ENCODE results near the gene VTI1B. TPM values are rescaled to one million over a fixed set of nuclear protein-coding genes. Genes with fewer than 3 reads are reported as not detected.

VTI1B gene
- total and polyA plus RNA-seq, 2 of the 4 experiments (the other 2 are of a cell fraction) = 61.8 to 90.2 TPM

- BruUV-seq (replicated peaks) = no TSS peak
- ATAC-seq (ENCODE audit: low read depth) (no peak), DNase-seq (no peak)
- Histone ChIP-seq H3K4me2 (ENCODE audit: low read depth, low read length) (no peak overlapping the region), H3K79me1 (ENCODE audit: low read depth in 1 of 2, low read length in 2 of 2) (no peaks in the 10 kb centered on the region), H3K9ac (ENCODE audit: low read depth, low read length) (no peak overlapping the region), H3K36me3 (ENCODE audit: control insufficient read depth, insufficient read depth, low read length) (no peaks in the 10 kb centered on the region), H3K18ac (ENCODE audit: low read depth, low read length) (no peak overlapping the region), H3K9me3 (ENCODE audit: control insufficient read depth, insufficient read depth, low read length) (no peaks in the 10 kb centered on the region), H4K8ac (ENCODE audit: low read depth in 2 of 2, low read length in 2 of 2) (no peak overlapping the region), H3K4me3 (ENCODE audit: insufficient read depth, low read depth, low read length) (no peak overlapping the region), H2AK9ac (replicated peaks; ENCODE audit: low read depth, low read length, poor library complexity) (no peak overlapping the region), H4K91ac (ENCODE audit: insufficient read depth, low read depth, low read length) (no peak overlapping the region), H3K56ac (ENCODE audit: extremely low read depth, insufficient read depth, low read length) (no peak overlapping the region), H3K27ac (ENCODE audit: insufficient read depth, low read length) (no peak overlapping the region), H3K23ac (ENCODE audit: low read depth, low read length) (no peak overlapping the region), H2BK20ac (ENCODE audit: low read depth, low read length) (no peak overlapping the region), H2BK15ac (ENCODE audit: low read depth, low read length) (no peak overlapping the region), H4K20me1 (ENCODE audit: insufficient read depth, low read length) (no peaks in the 10 kb centered on the region), H3K4me1 (ENCODE audit: control insufficient read depth, insufficient read depth, low read length) (no peaks in the 10 kb centered on the region), H3K14ac (replicated peaks; ENCODE audit: low read depth, low read length) (no peak overlapping the region), H3K9me1 (ENCODE audit: insufficient read depth, low read length) (no peaks in the 10 kb centered on the region), H3K4ac (ENCODE audit: low read depth, low read length) (no peak overlapping the region), H4K5ac (ENCODE audit: low read depth, low read length) (no peak overlapping the region), H3K27me3 (ENCODE audit: control insufficient read depth, insufficient read depth, low read length) (peaks cover 29% of the 10 kb centered on the region), H2AFZ (replicated peaks; ENCODE audit: low read length, poor library complexity) (no peak overlapping the region), H2BK5ac (ENCODE audit: low read depth, low read length, poor library complexity, severe bottlenecking) (no peak overlapping the region), H2AK5ac (ENCODE audit: low read depth, low read length) (no peak overlapping the region), H2BK120ac (ENCODE audit: low read depth, low read length) (no peak overlapping the region)
- WGBS, 2 experiments (ENCODE audit: extremely low coverage in 2 of 2, insufficient read length in 1 of 2) = no CpG with 5 or more reads among the region's 5 CpGs
- ChIA-PET POLR2A (ENCODE audit: unreplicated experiment) (no interaction called here), CTCF (interaction anchor here (1.3 kb wide), 1 partner anchor 11 kb away, joined by 4 read pairs; no protein-coding TSS in a partner anchor)
- TF ChIP-seq RCOR1 (IDR thresholded peaks at IDR 0.05; ENCODE audit: insufficient replicate concordance, low read length) = no peak
- no peak for TF ChIP-seq FOS (IDR thresholded peaks at IDR 0.05; ENCODE audit: low read depth, low read length)
- intact Hi-C loops (cut with micrococcal nuclease) = no loop called here
- dilution Hi-C loops (cut with HindIII; ENCODE audit: low sequenced_read_pairs, unreplicated experiment) = no loop called here
- in situ Hi-C loops (cut with MboI; ENCODE audit: low sequenced_read_pairs) = no loop called here
Observed at GRCh38 chr14:67607646-67608045, 66.8 kb downstream of the VTI1B start.

All from IMR-90 (cell line).